AML-193 (cell line): ENCODE measurements around the gene CCDC63.
"Not testable (repeated sequence)": the region's sequence is repeated elsewhere in the genome, so short reads cannot be mapped to it uniquely, and the experiment has no call there.

ENCODE experiments used
- DNase-seq, 2 experiments: peaks; one replicate each; lab custom pipeline; 2025; lab: John Stamatoyannopoulos, UW

CCDC63 gene

GRCh38 chr12:110923192-110923591 is 76.4 kb downstream of the CCDC63 start:
- DNase-seq: no peak

GRCh38 chr12:110923692-110924334 is 77.0 kb downstream of the CCDC63 start:
- no peak for DNase-seq

- DNase-seq: no peak
Measured at GRCh38 chr12:110927546-110927945, 80.8 kb downstream of the CCDC63 start.

- no peak for DNase-seq
Measured at GRCh38 chr12:110928700-110929099, 81.9 kb downstream of the CCDC63 start.

GRCh38 chr12:110929818-110930217 is 83.0 kb downstream of the CCDC63 start:
- DNase-seq: no peak

GRCh38 chr12:110930348-110931314 is 83.8 kb downstream of the CCDC63 start:
- DNase-seq: no peak

GRCh38 chr12:110931315-110931728 is 84.5 kb downstream of the CCDC63 start:
- DNase-seq: no peak

GRCh38 chr12:110932046-110932445 is 85.3 kb downstream of the CCDC63 start:
- no peak for DNase-seq

- no peak for DNase-seq
Measured at GRCh38 chr12:110933326-110933974, 86.7 kb downstream of the CCDC63 start.

GRCh38 chr12:110934093-110934852 is 87.5 kb downstream of the CCDC63 start:
- DNase-seq: no peak

- no peak for DNase-seq
Measured at GRCh38 chr12:110935588-110935987, 88.8 kb downstream of the CCDC63 start.

GRCh38 chr12:110936367-110937103 is 89.7 kb downstream of the CCDC63 start:
- no peak for DNase-seq

GRCh38 chr12:110937104-110937641 is 90.4 kb downstream of the CCDC63 start:
- peak; percentile 9 to 23 for DNase-seq

GRCh38 chr12:110940296-110940695 is 93.5 kb downstream of the CCDC63 start:
- DNase-seq: no peak

- DNase-seq: no peak
Measured at GRCh38 chr12:110940933-110941332, 94.1 kb downstream of the CCDC63 start.

- no peak for DNase-seq
Measured at GRCh38 chr12:110941391-110941790, 94.6 kb downstream of the CCDC63 start.

- no peak for DNase-seq
Measured at GRCh38 chr12:110943373-110943772, 96.6 kb downstream of the CCDC63 start.

GRCh38 chr12:110948041-110948440 is 101.3 kb downstream of the CCDC63 start:
- no peak for DNase-seq

GRCh38 chr12:110950466-110950865 is 103.7 kb downstream of the CCDC63 start:
- not testable (repeated sequence) for DNase-seq

GRCh38 chr12:110950867-110951266 is 104.1 kb downstream of the CCDC63 start:
- not testable (repeated sequence) for DNase-seq
